HG02938 (cell line): ENCODE results near the gene MYCBPAP.

Experiments
- ATAC-seq: cut with Tn5 transposase; IDR thresholded peaks from one replicate; pipeline ENCODE4 v1.9.1; 2021; ENCODE audit warnings: mild to moderate bottlenecking, moderate library complexity; ENCODE audit not compliant: unreplicated experiment

Gene MYCBPAP

DNA sequence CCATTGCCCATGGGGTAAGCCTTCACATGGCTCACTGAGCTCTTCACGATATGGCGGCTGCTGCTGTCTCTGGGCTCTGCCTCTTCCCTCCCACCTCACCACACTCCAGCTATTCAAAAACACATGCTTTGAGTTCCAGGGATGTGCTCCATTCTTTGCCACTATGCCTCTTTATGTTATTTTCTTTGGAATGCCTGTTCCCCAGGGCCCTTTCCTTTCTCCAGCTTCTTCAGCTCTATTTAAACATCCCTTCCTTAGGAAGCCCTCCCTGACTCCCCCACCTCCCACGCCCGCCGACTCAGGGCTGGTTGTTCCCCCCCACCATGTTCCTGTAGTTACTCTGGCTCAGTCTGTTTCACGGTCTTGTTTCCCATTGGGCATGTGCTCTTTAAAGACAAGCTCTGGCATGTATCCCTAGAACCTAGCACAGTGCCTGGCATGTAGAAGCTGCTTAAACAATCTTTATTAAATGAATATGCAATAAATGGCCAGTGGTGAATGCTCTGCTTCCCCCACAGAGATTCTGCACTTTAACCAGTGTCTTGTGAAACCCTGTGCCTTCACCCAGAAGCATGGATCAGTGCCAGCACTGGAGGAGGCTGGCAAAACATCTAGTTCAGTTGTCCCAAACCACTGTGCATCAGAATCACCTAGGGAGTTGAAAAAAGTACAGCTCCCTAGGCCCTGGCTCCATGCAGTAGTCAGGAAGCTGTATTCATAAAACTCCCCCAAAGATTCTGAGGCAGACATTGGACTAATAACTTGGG, 6.9 kb downstream of the MYCBPAP start:
- no peak for ATAC-seq

- no peak for ATAC-seq
These were observed 8.8 kb downstream of the MYCBPAP start for GRCh38 chr17:50517011-50517410.

GRCh38 chr17:50517504-50518383, 9.5 kb downstream of the MYCBPAP start:
- ATAC-seq: no peak

DNA sequence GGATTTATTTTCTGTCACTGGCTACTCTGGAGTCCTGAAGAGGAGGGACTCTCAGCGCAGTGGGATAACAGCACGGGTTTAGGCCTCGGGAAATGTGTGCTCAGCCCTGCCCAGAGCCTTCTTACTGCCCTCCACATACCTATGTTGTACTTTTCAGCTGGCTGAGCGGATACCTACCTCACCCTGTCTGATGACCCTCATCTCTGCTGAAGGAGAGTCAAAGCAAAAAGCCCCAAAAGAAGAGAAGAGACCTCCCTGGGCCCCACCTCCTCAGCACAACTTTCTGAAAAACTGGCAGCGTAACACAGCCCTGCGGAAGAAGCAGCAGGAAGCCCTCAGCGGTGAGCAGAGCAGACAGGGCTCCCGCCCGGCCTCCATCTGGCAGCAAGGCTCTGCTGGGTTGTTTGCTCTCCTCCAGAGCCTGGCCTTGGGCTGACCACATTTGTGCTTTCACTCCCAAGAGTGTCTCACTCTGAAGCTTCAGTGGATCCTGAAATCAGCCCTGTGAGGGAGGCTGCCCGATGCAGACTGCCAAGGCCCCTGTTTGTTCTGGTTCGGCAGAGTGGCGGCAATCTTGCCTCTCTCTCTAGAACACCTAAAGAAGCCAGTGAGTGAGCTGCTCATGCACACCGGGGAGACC, 10.3 kb downstream of the MYCBPAP start:
- ATAC-seq: no peak

DNA sequence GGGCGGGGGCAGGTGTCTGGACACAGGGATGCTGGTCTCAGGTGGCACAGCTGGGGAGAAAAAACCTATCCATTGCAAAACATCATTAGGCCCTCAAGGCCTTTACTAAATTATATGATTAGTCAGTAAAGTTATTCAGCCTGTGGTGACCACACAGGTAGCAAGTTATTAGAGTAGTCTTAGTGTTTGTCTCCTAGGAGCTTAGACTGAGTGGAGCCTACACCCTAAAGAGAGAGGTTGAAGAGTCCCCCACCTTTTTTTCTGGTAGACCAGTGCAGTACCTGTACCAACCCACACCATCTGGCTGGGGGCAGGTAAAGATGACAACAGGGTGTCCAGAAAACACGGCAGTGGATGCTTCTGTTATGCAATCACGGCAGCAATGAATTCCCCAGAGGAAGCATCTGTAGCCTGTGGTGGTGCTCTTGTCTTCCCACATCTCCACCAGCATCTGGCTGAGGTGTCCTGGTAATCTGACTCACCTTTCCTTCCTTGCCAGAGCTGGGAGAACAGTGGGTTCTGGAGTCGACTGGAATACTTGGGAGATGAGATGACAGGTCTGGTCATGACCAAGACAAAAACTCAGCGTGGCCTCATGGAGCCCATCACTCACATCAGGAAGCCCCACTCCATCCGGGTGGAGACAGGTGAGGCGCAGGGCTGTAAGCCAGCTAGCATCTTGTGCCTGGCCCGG, 11.0 kb downstream of the MYCBPAP start:
- no peak for ATAC-seq

DNA sequence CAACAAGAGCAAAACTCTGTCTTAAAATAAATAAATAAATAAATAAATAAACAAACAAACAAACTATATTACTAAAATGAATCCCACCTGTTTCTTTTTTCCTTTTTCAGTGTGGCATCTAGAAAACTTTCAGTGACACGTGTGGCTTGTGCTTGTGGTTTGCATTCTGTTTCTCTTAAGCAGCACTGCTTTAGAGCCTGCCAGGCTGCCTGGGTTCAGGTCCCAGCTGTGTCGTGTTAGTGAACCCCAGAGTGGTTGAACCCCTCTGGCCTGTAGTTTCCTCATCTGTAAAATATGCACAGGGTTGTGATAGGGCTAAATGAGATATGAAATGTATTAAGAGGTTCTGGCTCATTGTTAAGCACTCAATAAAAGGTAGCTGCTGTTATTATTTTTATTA, 12.2 kb downstream of the MYCBPAP start:
- ATAC-seq: no peak

DNA sequence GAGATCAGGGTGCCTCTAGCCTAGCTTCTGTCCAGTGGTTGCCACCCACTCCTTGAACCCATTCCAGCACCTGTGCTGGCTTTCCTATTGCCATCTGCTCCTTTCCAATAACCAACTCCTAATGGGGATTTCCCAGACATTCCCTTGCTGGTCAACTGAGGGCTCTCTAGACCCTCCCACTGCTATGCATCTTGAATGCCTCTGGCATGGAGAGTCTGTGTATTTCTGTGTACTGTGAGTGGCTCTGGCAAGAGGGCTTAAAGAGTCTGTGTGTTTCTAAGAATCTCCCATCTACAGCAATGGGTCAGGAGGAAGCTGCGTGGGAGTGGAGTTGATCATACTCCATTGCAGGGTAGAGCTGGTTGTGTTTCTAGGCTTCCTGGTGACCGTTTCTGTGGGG, 13.3 kb downstream of the MYCBPAP start:
- ATAC-seq: no peak

DNA sequence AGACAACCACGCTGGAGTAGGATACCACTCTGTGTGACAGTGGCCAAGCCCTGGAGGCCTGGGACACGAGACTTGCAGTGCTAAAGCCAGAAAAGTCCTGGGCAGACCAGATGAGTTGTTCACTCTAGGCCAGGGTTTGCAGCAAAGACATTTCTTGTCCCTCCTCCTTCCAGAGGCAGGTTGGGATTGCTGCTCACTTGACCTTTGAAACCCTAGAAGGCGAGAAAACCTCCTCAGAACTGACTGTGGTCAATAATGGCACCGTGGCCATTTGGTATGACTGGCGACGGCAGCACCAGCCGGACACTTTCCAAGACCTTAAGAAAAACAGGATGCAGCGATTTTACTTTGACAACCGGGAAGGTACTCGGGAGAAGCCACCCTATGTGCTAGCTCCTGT, 14.5 kb downstream of the MYCBPAP start:
- no peak for ATAC-seq

DNA sequence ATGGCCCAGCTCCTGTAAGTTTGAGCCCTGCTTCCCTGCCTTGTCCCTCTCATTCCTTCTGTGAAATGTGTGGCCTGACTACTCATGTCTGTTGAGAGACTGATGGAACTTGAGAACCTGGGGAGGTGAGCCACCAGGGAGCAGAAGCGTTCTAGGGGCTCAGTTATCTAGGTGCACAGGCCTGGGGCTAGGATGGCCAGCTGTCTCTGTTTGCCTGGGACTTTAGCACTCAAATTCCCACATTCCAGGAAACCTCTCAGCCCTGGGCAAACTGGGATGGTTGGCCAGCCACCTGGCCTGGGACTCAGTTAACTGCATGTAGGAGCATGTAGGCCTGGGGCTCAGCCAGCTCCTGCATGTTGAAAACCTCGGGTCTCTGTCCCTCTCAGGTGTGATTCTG, 15.0 kb downstream of the MYCBPAP start:
- ATAC-seq: no peak

DNA sequence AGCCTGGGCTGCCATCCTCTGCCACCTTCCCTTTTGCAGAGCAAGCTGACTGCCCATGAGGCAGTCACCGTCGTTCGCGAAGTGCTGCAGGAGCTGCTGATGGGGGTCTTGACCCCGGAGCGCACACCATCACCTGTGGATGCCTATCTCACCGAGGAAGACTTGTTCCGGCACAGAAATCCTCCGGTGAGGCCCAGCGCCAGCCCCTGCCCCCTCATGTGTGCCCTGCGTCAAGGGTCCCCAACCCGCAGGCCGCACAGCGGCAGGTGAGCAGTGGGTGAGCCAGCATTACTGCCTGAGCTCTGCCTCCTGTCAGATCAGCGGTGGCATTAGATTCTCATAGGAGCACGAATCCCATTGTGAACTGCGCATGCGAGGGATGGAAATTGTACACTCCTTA, 16.6 kb downstream of the MYCBPAP start:
- ATAC-seq: no peak

- ATAC-seq: no peak
These were observed 19.0 kb downstream of the MYCBPAP start for GRCh38 chr17:50527155-50527762.

GRCh38 chr17:50527949-50528474, 19.8 kb downstream of the MYCBPAP start:
- ATAC-seq: no peak

- ATAC-seq: no peak
These were observed 21.6 kb downstream of the MYCBPAP start for GRCh38 chr17:50529849-50530248.

- ATAC-seq: no peak
These were observed 23.3 kb downstream of the MYCBPAP start for GRCh38 chr17:50531428-50532025.

- no peak for ATAC-seq
These were observed 24.3 kb downstream of the MYCBPAP start, which contains the start of gene EPN3 for GRCh38 chr17:50532452-50533024. EPN3 (plus strand) TSS chr17:50532735; CDS start chr17:50536557, 3,822 bp downstream.

- no peak for ATAC-seq
These were observed 24.9 kb downstream of the MYCBPAP start for GRCh38 chr17:50533185-50533584.

GRCh38 chr17:50533720-50534148, 25.5 kb downstream of the MYCBPAP start:
- ATAC-seq: no peak

DNA sequence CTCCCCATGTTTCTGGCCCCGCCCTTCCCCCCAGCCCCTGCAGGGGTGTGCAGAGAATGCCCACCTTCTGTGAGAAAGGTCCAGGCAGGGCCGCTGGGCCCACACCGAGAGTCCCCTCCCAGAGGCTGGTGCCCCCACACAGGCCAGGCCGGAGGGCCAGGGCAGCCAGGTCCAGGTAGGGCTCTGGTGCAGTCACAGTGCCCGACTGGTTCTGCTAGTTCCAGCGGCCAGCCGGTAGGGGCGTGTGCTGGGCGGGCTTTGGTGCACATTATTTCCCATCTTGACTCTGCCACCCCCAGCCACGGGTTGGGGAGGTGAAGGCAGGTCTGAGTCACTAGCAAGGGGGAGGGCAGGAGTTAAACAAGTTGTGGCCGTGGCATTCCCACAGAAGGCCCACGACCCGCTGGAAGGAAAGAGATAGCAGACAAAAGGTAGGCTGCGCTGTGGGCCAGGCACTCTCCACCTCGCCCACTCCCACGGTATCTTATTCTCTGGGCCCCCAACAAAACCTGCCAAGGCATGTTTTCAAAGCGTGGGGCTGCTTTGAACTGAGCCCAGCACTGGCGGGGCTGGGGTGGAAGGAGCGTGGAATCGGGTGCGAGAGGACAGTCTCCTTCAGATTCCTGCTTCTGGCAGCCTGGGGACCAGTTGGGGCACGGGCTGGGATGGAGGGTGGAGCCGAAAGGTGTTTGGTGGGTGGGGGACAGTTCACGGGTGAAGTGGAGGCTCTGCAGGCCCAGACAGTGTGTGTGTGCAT, 26.2 kb downstream of the MYCBPAP start:
- ATAC-seq: no peak

- ATAC-seq: no peak
These were observed 26.7 kb downstream of the MYCBPAP start for GRCh38 chr17:50534979-50535326.
